WTC11 (cell line): ENCODE results near the gene HOXB1. TPM values are rescaled to one million over a fixed set of nuclear protein-coding genes. Genes with fewer than 3 reads are reported as not detected.

Source experiments
- ATAC-seq: fragments of 200-7000 bp; cut with Tn5 transposase; 2 replicates; pipeline ENCODE4 v1.10.0; 2021; ENCODE audit warnings: mild to moderate bottlenecking, moderate library complexity
- CTCF ChIA-PET: fragments of 300-600 bp; sonication (Branson Sonifier 250); formaldehyde crosslinking; loops from one replicate; lab custom pipeline; 2021; ENCODE audit warnings: antibody characterized with exemption; lab: Charles Lee
- POLR2A ChIA-PET: fragments of 350-600 bp; sonication (Branson Sonifier 250); formaldehyde crosslinking; loops from one replicate; lab custom pipeline; 2021; ENCODE audit warnings: antibody characterized with exemption; lab: Charles Lee
- DNase-seq: peaks from one replicate; pipeline ENCODE4 v3.0.0; 2021; ENCODE audit warnings: low spot score
- H3K27ac Mint-ChIP-seq: 2 replicates; pipeline ENCODE4 v1.8.0; 2021; ENCODE audit warnings: mixed read lengths
- H3K27me3 Mint-ChIP-seq: 2 replicates; pipeline ENCODE4 v1.8.0; 2021; ENCODE audit warnings: low read depth, mild to moderate bottlenecking, moderate library complexity, mixed read lengths
- H3K36me3 Mint-ChIP-seq: 2 replicates; pipeline ENCODE4 v1.8.0; 2021; ENCODE audit warnings: mixed read lengths
- H3K4me1 Mint-ChIP-seq: 2 replicates; pipeline ENCODE4 v1.8.0; 2022; ENCODE audit warnings: mixed read lengths
- H3K4me3 Mint-ChIP-seq: 2 replicates; pipeline ENCODE4 v1.8.0; 2021; ENCODE audit warnings: mild to moderate bottlenecking, moderate library complexity, mixed read lengths
- H3K9me3 Mint-ChIP-seq: 2 replicates; pipeline ENCODE4 v1.8.0; 2021; ENCODE audit warnings: mixed read lengths
- ARID4B ChIP-seq: sonication (generic); formaldehyde crosslinking; IDR thresholded peaks from 2 replicates; pipeline ENCODE4 v1.8.0; 2023; ENCODE audit warnings: missing genetic modification reagents, mild to moderate bottlenecking, borderline replicate concordance
- CREB1 ChIP-seq: sonication (generic); formaldehyde crosslinking; IDR thresholded peaks from 2 replicates; pipeline ENCODE4 v1.8.0; 2023; ENCODE audit warnings: mild to moderate bottlenecking, missing genetic modification reagents
- ELF4 ChIP-seq: sonication (generic); formaldehyde crosslinking; IDR thresholded peaks from 2 replicates; pipeline ENCODE4 v1.8.1; 2022; ENCODE audit warnings: low read depth, mild to moderate bottlenecking, moderate library complexity, missing genetic modification reagents
- GABPB1 ChIP-seq: sonication (generic); formaldehyde crosslinking; IDR thresholded peaks from 2 replicates; pipeline ENCODE4 v1.8.1; 2023; ENCODE audit warnings: mild to moderate bottlenecking, missing genetic modification reagents
- GRHL2 ChIP-seq: fragments of 250-450 bp; sonication (Bioruptor Pico); IDR thresholded peaks from 2 replicates; pipeline ENCODE4 v1.8.0; 2022; ENCODE audit warnings: mild to moderate bottlenecking, moderate library complexity; ENCODE audit not compliant: insufficient replicate concordance, severe bottlenecking
- HMGA2 ChIP-seq: fragments of 250-450 bp; sonication (Bioruptor Pico); IDR thresholded peaks from 2 replicates; pipeline ENCODE4 v1.4.0; 2021; ENCODE audit warnings: mild to moderate bottlenecking, moderate library complexity
- NFATC4 ChIP-seq: fragments of 250-450 bp; sonication (Bioruptor Pico); IDR thresholded peaks from 2 replicates; pipeline ENCODE4 v1.9.0; 2021; ENCODE audit warnings: mild to moderate bottlenecking
- NR2C2 ChIP-seq: sonication (generic); formaldehyde crosslinking; IDR thresholded peaks from 2 replicates; pipeline ENCODE4 v1.8.0; 2022; ENCODE audit warnings: mild to moderate bottlenecking, missing genetic modification reagents
- NR3C1 ChIP-seq: sonication (generic); formaldehyde crosslinking; conservative IDR thresholded peaks from 2 replicates; pipeline ENCODE4 v1.8.1; 2023; ENCODE audit warnings: low read depth, mild to moderate bottlenecking, missing genetic modification reagents
- ZBTB21 ChIP-seq: sonication (generic); formaldehyde crosslinking; IDR thresholded peaks from 2 replicates; pipeline ENCODE4 v1.8.1; 2023; ENCODE audit warnings: mild to moderate bottlenecking, missing genetic modification reagents, borderline replicate concordance
- ZNF138 ChIP-seq: sonication (generic); formaldehyde crosslinking; conservative IDR thresholded peaks from 2 replicates; pipeline ENCODE4 v1.8.1; 2022; ENCODE audit warnings: mild to moderate bottlenecking, moderate library complexity, missing genetic modification reagents
- ZNF512 ChIP-seq: sonication (generic); formaldehyde crosslinking; IDR thresholded peaks from 2 replicates; pipeline ENCODE4 v1.8.1; 2022; ENCODE audit warnings: missing genetic modification reagents, borderline replicate concordance
- ZNF671 ChIP-seq: fragments of 250-450 bp; sonication (Bioruptor Pico); IDR thresholded peaks from 2 replicates; pipeline ENCODE4 v1.8.0; 2021; ENCODE audit warnings: mild to moderate bottlenecking
- total RNA-seq: library from RNA; stranded (reverse); gene quantifications from 3 replicates; pipeline ENCODE4 v1.2.3, GENCODE V29; 2021
- TF ChIP-seq, protein P1 (sequence below): sonication (generic); formaldehyde crosslinking; IDR thresholded peaks from 2 replicates; pipeline ENCODE4 v1.8.1; 2023; ENCODE audit warnings: mild to moderate bottlenecking, missing genetic modification reagents
- TF ChIP-seq, protein P2 (sequence below): sonication (generic); formaldehyde crosslinking; conservative IDR thresholded peaks from 2 replicates; pipeline ENCODE4 v1.8.1; 2022; ENCODE audit warnings: mild to moderate bottlenecking, missing genetic modification reagents
- TF ChIP-seq, protein P3 (sequence below): fragments of 250-450 bp; sonication (Bioruptor Pico); conservative IDR thresholded peaks from 2 replicates; pipeline ENCODE4 v1.9.0; 2021; ENCODE audit warnings: mild to moderate bottlenecking

Gene HOXB1
- total RNA-seq, 1 experiment from 2014 or later: 0.63 TPM

DNA sequence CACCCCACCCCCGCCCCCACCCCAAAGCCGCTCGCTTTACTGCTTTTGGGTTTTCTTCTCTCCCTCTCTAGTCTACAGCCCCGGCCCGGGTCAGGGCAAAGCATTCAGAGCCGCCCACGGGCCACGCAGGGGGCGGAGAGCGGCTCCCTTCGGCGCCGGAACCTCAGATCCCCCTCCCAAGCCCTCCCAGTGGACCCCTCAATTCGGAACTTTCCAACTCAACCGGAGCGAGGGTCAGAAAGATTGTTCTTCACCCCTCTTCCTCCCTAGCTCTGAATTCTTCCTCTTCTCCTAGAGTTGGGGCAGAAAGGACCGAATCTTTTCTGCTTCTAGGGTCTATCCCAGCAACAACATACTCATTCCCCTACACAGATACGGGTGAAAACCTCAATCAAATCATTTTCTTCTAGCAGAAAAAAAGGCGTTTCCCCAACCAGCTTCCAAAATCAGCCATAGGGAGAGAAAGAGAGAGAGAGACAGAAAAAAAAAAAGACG, 13.1 kb upstream of the HOXB1 start (continued):
- TF ChIP-seq, protein P1, sequence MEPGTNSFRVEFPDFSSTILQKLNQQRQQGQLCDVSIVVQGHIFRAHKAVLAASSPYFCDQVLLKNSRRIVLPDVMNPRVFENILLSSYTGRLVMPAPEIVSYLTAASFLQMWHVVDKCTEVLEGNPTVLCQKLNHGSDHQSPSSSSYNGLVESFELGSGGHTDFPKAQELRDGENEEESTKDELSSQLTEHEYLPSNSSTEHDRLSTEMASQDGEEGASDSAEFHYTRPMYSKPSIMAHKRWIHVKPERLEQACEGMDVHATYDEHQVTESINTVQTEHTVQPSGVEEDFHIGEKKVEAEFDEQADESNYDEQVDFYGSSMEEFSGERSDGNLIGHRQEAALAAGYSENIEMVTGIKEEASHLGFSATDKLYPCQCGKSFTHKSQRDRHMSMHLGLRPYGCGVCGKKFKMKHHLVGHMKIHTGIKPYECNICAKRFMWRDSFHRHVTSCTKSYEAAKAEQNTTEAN (CRISPR knock-in tag): no peak
- TF ChIP-seq ZNF671 (CRISPR knock-in tag) (no peak), GABPB1 (CRISPR knock-in tag) (no peak), HMGA2 (CRISPR knock-in tag) (no peak)
- TF ChIP-seq, all 79 proteins: peak for 0

GRCh38 chr17:48543107-48543853, 12.5 kb upstream of the HOXB1 start:
- ChIA-PET POLR2A (no interaction called here), CTCF (interaction anchor here (0.6 to 1.1 kb wide), 2 partner anchors 13 to 31 kb away, joined by 3 read pairs; partner anchors contain the start of gene HOXB1)
- Mint-ChIP-seq H3K36me3 (no peaks in the 10 kb centered on the region), H3K4me3 (peak overlapping the region; percentile 69), H3K27me3 (peaks cover 98% of the 10 kb centered on the region; the same call in 1 of the 2 replicates), H3K4me1 (peaks cover 66% of the 10 kb centered on the region), H3K9me3 (no peaks in the 10 kb centered on the region), H3K27ac (no peak overlapping the region)
- TF ChIP-seq ELF4: no peak
- 0 out of 2 replicates have a peak, but pooled peaks have one; percentile 39 for TF ChIP-seq ZNF512
- DNase-seq (peak; percentile 56), ATAC-seq (peak; percentile 39)

- ATAC-seq (no peak), DNase-seq (no peak)
- Mint-ChIP-seq H3K27me3 (peaks cover 95% of the 10 kb centered on the region), H3K4me3 (peak overlapping the region; percentile 59), H3K36me3 (no peaks in the 10 kb centered on the region), H3K27ac (no peak overlapping the region), H3K9me3 (no peaks in the 10 kb centered on the region), H3K4me1 (peaks cover 61% of the 10 kb centered on the region)
- ChIA-PET CTCF (interaction anchor here (0.6 to 1.1 kb wide), 2 partner anchors 12 to 31 kb away, joined by 3 read pairs; partner anchors contain the start of gene HOXB1), POLR2A (no interaction called here)
- TF ChIP-seq NFATC4 (CRISPR knock-in tag) (no peak), GABPB1 (CRISPR knock-in tag) (no peak), CREB1 (no peak), GRHL2 (CRISPR knock-in tag) (no peak), ARID4B (CRISPR knock-in tag) (no peak), ZNF138 (CRISPR knock-in tag) (no peak), NR3C1 (CRISPR knock-in tag) (no peak), NR2C2 (CRISPR knock-in tag) (no peak), ZBTB21 (CRISPR knock-in tag) (no peak)
- TF ChIP-seq, protein P2, sequence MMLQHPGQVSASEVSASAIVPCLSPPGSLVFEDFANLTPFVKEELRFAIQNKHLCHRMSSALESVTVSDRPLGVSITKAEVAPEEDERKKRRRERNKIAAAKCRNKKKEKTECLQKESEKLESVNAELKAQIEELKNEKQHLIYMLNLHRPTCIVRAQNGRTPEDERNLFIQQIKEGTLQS (CRISPR knock-in tag): no peak
- TF ChIP-seq, protein P3, sequence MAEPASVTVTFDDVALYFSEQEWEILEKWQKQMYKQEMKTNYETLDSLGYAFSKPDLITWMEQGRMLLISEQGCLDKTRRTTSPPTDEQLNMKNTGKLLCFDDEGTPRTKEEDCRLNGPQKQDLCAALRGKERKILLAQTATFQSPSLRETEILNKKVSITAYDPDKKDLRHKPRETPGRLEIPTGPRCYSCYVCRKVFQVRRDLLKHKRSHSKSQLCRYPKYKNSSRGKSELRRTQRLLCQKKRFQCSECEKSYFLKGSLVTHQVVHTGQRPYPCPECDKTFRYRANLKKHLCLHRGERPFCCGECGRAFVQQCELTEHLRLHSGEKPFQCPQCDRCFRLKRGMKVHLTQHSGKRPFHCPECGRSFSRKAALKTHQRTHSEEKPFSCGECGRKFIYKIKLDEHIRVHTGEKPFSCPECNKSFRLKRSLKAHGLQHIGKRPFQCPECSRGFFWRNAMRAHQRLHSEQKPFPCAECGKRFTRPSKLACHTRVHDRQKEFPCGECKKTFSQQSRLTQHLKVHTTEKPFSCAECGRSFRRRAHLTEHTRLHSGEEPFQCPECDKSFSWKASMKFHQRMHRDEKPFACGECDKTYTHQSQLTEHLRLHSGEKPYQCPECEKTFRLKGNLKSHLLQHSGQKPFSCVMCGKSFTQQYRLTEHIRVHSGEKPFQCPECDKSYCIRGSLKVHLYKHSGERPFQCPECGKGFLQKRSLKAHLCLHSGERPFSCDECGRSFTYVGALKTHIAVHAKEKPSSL (CRISPR knock-in tag): no peak
These were observed 11.9 kb upstream of the HOXB1 start for GRCh38 chr17:48542698-48543106.
